ENCODE measurements around the gene CRYL1.

Gene CRYL1

DNA sequence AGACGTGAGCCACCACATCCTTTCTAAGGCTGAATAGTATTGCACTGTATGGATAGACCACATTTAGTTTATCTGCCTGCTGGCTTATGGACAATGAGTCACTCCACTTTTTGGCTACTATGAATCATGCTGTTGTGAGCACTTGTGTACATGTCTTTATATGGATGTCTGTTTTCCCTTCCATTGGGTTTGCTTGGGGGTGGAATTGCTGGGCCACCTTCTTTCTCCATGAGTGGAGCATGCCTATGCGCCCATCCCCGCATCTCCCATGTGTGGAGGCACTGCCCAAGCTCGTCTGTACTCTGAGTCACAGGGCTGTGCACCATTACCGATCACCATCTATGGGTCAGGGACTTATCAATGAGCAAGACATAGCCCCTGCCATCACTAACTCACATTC is 166.3 kb downstream of the CRYL1 start (continued):
- TF ChIP-seq, protein P1, sequence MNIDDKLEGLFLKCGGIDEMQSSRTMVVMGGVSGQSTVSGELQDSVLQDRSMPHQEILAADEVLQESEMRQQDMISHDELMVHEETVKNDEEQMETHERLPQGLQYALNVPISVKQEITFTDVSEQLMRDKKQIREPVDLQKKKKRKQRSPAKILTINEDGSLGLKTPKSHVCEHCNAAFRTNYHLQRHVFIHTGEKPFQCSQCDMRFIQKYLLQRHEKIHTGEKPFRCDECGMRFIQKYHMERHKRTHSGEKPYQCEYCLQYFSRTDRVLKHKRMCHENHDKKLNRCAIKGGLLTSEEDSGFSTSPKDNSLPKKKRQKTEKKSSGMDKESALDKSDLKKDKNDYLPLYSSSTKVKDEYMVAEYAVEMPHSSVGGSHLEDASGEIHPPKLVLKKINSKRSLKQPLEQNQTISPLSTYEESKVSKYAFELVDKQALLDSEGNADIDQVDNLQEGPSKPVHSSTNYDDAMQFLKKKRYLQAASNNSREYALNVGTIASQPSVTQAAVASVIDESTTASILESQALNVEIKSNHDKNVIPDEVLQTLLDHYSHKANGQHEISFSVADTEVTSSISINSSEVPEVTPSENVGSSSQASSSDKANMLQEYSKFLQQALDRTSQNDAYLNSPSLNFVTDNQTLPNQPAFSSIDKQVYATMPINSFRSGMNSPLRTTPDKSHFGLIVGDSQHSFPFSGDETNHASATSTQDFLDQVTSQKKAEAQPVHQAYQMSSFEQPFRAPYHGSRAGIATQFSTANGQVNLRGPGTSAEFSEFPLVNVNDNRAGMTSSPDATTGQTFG (tag by site-specific recombination; IDR thresholded peaks at IDR 0.05; ENCODE audit: borderline replicate concordance), result no peak
- no peak for TF ChIP-seq ZNF10 (tag by site-specific recombination; IDR thresholded peaks at IDR 0.05)
- TF ChIP-seq, protein P2, sequence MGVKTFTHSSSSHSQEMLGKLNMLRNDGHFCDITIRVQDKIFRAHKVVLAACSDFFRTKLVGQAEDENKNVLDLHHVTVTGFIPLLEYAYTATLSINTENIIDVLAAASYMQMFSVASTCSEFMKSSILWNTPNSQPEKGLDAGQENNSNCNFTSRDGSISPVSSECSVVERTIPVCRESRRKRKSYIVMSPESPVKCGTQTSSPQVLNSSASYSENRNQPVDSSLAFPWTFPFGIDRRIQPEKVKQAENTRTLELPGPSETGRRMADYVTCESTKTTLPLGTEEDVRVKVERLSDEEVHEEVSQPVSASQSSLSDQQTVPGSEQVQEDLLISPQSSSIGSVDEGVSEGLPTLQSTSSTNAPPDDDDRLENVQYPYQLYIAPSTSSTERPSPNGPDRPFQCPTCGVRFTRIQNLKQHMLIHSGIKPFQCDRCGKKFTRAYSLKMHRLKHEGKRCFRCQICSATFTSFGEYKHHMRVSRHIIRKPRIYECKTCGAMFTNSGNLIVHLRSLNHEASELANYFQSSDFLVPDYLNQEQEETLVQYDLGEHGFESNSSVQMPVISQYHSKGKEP (tag by site-specific recombination; IDR thresholded peaks at IDR 0.05), result no peak
- TF ChIP-seq ZNF610 (tag by site-specific recombination; IDR thresholded peaks at IDR 0.05; ENCODE audit: borderline replicate concordance), result no peak
- no peak for TF ChIP-seq ZNF776 (tag by site-specific recombination; IDR thresholded peaks at IDR 0.05; ENCODE audit: borderline replicate concordance)
- TF ChIP-seq ZNF707 (tag by site-specific recombination; IDR thresholded peaks at IDR 0.05), result no peak
- no peak for TF ChIP-seq YY2 (tag by site-specific recombination; IDR thresholded peaks at IDR 0.05)
- TF ChIP-seq, protein P3, sequence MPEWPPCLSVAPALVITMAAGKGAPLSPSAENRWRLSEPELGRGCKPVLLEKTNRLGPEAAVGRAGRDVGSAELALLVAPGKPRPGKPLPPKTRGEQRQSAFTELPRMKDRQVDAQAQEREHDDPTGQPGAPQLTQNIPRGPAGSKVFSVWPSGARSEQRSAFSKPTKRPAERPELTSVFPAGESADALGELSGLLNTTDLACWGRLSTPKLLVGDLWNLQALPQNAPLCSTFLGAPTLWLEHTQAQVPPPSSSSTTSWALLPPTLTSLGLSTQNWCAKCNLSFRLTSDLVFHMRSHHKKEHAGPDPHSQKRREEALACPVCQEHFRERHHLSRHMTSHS (tag by site-specific recombination; IDR thresholded peaks at IDR 0.05), result no peak
- TF ChIP-seq ZNF157 (tag by site-specific recombination; IDR thresholded peaks at IDR 0.05), result no peak
- no peak for TF ChIP-seq ZNF791 (tag by site-specific recombination; IDR thresholded peaks at IDR 0.05)
- TF ChIP-seq WT1 (tag by site-specific recombination; IDR thresholded peaks at IDR 0.05), result no peak
- no peak for TF ChIP-seq ZNF645 (tag by site-specific recombination; IDR thresholded peaks at IDR 0.05)
- TF ChIP-seq ZNF777 (tag by site-specific recombination; IDR thresholded peaks at IDR 0.05; ENCODE audit: borderline replicate concordance), result no peak
- no peak for TF ChIP-seq GLI2 (tag by site-specific recombination; IDR thresholded peaks at IDR 0.05; ENCODE audit: borderline replicate concordance, low read depth)
- TF ChIP-seq ZNF426 (tag by site-specific recombination; IDR thresholded peaks at IDR 0.05), result no peak

- ChIA-PET CTCF (no interaction called here), POLR2A (no interaction called here)
- TF ChIP-seq ZFHX2 (tag by site-specific recombination; conservative IDR thresholded peaks at IDR 0.05), result peak; percentile 71
- TF ChIP-seq, protein P4, sequence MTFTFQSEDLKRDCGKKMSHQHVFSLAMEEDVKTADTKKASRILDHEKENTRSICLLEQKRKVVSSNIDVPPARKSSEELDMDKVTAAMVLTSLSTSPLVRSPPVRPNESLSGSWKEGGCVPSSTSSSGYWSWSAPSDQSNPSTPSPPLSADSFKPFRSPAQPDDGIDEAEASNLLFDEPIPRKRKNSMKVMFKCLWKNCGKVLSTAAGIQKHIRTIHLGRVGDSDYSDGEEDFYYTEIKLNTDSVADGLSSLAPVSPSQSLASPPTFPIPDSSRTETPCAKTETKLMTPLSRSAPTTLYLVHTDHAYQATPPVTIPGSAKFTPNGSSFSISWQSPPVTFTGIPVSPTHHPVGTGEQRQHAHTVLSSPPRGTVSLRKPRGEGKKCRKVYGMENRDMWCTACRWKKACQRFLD (tag by site-specific recombination; IDR thresholded peaks at IDR 0.05), result no peak
- TF ChIP-seq ZNF660 (tag by site-specific recombination; IDR thresholded peaks at IDR 0.05), result no peak
- TF ChIP-seq EGR2 (tag by site-specific recombination; IDR thresholded peaks at IDR 0.05; ENCODE audit: low read depth), result peak; percentile 69
- Histone ChIP-seq H3K9me3 (ENCODE audit: control insufficient read depth, insufficient read depth, low read depth, low read length) (no peaks in the 10 kb centered on the region), H3K36me3 (ENCODE audit: control insufficient read depth in 2 of 2, insufficient read depth in 1 of 2, low read length in 2 of 2) (no peaks in the 10 kb centered on the region), H3K4me3 (ENCODE audit: low read depth, low read length) (no peak overlapping the region), H3K4me1 (ENCODE audit: control insufficient read depth, insufficient read depth, low read length) (no peaks in the 10 kb centered on the region), H3K27ac (ENCODE audit: extremely low read depth, low read depth, low read length) (no peak overlapping the region)
Measured at GRCh38 chr13:20358022-20358421, 167.6 kb downstream of the CRYL1 start.
